ENCODE measurements around the gene CPSF4.

The CPSF4 gene

DNA sequence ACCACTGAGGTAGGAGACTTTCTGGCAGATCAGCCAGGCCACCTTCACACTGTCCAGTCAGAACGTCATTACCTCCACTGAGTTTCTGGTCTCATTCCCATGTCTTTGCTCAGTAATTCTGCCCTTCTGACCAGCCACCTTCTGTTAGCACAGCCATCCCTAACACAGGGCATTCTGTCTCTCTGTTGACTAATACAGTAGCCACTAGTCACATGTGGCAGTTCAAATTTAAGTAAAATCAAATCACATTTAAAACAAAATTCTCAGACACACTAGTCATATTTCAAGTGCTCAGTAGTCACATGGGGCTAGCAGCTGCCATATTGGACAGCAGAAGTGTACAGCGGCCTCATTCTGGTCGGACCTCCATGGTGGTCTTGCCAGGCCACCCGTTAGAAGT, 7.4 kb downstream of the CPSF4 start:
- TF ChIP-seq CTCF (IDR thresholded peaks at IDR 0.05; ENCODE audit: low read depth, low read length), result no peak
- Histone ChIP-seq H3K36me3 (peaks cover 85% of the 10 kb centered on the region), H3K27ac (no peak overlapping the region)

DNA sequence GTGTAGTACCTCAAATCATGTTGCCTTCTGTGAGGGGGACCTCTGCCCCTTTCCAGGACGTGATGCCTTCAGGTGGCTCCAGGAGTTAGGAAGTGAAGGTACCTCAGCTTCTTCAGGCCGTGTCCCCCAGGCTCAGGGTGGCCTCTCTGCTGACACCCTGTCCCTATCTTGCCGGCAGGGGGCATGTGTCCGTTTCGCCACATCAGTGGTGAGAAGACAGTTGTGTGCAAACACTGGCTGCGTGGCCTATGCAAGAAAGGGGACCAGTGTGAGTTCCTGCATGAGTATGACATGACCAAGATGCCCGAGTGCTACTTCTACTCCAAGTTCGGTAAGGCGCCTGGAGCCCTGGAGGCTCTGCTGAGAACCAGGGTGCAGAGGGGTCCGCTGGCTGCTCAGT, 9.2 kb downstream of the CPSF4 start:
- Histone ChIP-seq H3K27ac (no peak overlapping the region), H3K9me3 (ENCODE audit: severe bottlenecking) (no peaks in the 10 kb centered on the region), H3K27me3 (ENCODE audit: insufficient read depth, low read depth, severe bottlenecking) (no peaks in the 10 kb centered on the region), H3K36me3 (peaks cover 88% of the 10 kb centered on the region), H3K4me3 (ENCODE audit: low read depth, low read length) (no peak overlapping the region)
- TF ChIP-seq CTCF (IDR thresholded peaks at IDR 0.05; ENCODE audit: low read depth, low read length), result no peak
- DNase-seq, result no peak

More for the DNA sequence above, 7.4 kb downstream of the CPSF4 start:
- H3K4me3 ChIP-seq (ENCODE audit: low read depth, low read length), result no peak overlapping the region
- DNase-seq, result no peak
- no peaks in the 10 kb centered on the region for H3K27me3 ChIP-seq (ENCODE audit: insufficient read depth, low read depth, severe bottlenecking)
- no peaks in the 10 kb centered on the region for H3K9me3 ChIP-seq (ENCODE audit: severe bottlenecking)

- Histone ChIP-seq H3K36me3 (peaks cover 86% of the 10 kb centered on the region), H3K27me3 (ENCODE audit: insufficient read depth, low read depth, severe bottlenecking) (no peaks in the 10 kb centered on the region), H3K9me3 (ENCODE audit: severe bottlenecking) (no peaks in the 10 kb centered on the region), H3K4me3 (ENCODE audit: low read depth, low read length) (no peak overlapping the region), H3K27ac (no peak overlapping the region)
- TF ChIP-seq CTCF (IDR thresholded peaks at IDR 0.05; ENCODE audit: low read depth, low read length), result no peak
- DNase-seq, result no peak
Observed at GRCh38 chr7:99448855-99449254, 10.1 kb downstream of the CPSF4 start.

GRCh38 chr7:99449326-99449725, 10.6 kb downstream of the CPSF4 start:
- Histone ChIP-seq H3K27ac (no peak overlapping the region), H3K27me3 (ENCODE audit: insufficient read depth, low read depth, severe bottlenecking) (no peaks in the 10 kb centered on the region), H3K36me3 (peaks cover 86% of the 10 kb centered on the region), H3K4me3 (ENCODE audit: low read depth, low read length) (no peak overlapping the region), H3K9me3 (ENCODE audit: severe bottlenecking) (no peaks in the 10 kb centered on the region)
- no peak for DNase-seq
- no peak for TF ChIP-seq CTCF (IDR thresholded peaks at IDR 0.05; ENCODE audit: low read depth, low read length)

DNA sequence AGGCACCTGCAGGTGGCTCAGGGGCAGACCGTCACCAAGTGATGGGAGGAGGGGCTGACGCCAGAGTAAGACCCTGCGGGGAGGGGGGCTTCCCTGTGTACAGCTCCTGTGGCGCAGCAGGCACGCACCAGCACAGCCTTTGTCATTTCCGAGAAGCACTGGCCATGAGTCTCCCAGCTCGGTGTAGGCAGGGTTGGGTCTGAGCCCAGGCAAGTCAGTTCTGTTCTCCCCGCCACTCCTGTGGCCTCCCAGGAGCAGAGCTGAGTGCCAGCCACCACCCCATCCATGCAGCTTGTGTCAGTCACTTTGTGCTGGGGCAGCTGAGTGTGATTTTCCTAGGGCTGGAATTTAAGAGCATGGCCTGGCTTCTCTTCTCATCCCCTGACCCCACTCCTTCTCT, 13.2 kb downstream of the CPSF4 start:
- no peak overlapping the region for H3K27ac ChIP-seq

More for the DNA sequence above, 13.2 kb downstream of the CPSF4 start:
- Histone ChIP-seq H3K27me3 (ENCODE audit: insufficient read depth, low read depth, severe bottlenecking) (no peaks in the 10 kb centered on the region), H3K4me3 (ENCODE audit: low read depth, low read length) (no peak overlapping the region), H3K9me3 (ENCODE audit: severe bottlenecking) (no peaks in the 10 kb centered on the region), H3K36me3 (peaks cover 92% of the 10 kb centered on the region)
- no peak for DNase-seq
- no peak for TF ChIP-seq CTCF (IDR thresholded peaks at IDR 0.05; ENCODE audit: low read depth, low read length)

Measured in WERI-Rb-1 (cell line).